ENCODE results near the gene ZDHHC13. TPM values are rescaled to one million over a fixed set of nuclear protein-coding genes. Genes with fewer than 3 reads are reported as not detected.

Gene ZDHHC13
- total RNA-seq, 1 donor from 2014 or later: 5.2 TPM

DNA sequence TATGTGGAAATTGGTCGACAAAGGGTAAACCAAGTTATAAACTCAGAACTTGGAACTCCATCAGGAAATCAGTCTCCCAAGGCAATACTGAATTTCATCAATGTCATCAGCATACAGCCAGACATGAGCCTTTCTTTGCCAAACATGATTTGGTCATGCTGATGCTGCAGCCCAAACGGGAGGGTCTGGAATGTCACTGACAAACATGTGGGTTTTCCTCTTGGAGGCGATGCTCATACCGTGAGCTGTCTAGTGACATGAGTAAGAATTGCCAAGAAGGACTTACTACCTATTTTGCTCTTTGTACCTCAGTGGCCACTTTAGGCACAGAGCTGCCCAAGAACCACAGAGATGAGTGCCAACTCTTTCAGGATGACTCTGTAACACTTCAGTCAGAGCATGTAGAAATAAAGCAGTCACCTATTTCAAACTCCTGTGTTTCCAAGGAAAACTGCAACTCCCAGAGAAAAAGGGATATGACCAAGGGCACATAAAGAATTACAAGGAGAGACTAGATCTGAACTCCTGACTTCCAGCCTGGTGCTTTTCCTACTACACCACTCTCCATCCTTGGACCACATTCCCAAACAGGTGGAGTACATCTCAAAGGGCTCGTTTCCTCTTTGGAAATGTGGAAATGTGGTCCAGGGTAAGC, 32.2 kb upstream of the ZDHHC13 start:
- Histone ChIP-seq H3K4me3 (no peak overlapping the region), H3K4me1 (no peaks in the 10 kb centered on the region), H3K27me3 (no peaks in the 10 kb centered on the region), H3K36me3 (no peaks in the 10 kb centered on the region), H3K27ac (no peak overlapping the region), H3K9me3 (no peaks in the 10 kb centered on the region)
- no peak for DNase-seq (ENCODE audit: low spot score in 2 of 2)
- intact Hi-C loops (cut with DNase I): no loop called here
- TF ChIP-seq, protein P1, sequence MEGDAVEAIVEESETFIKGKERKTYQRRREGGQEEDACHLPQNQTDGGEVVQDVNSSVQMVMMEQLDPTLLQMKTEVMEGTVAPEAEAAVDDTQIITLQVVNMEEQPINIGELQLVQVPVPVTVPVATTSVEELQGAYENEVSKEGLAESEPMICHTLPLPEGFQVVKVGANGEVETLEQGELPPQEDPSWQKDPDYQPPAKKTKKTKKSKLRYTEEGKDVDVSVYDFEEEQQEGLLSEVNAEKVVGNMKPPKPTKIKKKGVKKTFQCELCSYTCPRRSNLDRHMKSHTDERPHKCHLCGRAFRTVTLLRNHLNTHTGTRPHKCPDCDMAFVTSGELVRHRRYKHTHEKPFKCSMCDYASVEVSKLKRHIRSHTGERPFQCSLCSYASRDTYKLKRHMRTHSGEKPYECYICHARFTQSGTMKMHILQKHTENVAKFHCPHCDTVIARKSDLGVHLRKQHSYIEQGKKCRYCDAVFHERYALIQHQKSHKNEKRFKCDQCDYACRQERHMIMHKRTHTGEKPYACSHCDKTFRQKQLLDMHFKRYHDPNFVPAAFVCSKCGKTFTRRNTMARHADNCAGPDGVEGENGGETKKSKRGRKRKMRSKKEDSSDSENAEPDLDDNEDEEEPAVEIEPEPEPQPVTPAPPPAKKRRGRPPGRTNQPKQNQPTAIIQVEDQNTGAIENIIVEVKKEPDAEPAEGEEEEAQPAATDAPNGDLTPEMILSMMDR (IDR thresholded peaks at IDR 0.05): no peak

DNA sequence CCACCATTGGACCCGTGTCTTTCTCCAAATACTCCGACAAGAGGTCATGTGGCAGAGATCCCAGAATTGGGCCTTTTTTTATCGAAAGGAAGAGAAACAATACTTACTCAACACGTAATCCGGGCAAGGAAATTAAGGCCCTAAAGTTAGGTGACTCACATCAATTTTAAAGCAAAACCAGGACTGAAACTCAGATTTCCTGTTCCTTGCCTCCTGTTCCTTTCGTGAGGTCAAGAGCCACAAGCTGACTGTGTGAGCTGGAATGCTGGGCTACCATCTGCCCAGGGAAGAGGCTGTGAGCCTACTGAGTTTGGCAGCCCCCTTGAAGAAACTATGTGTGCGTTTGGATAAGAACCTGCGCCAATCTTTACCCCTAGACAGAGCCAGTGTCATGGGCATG, 29.3 kb upstream of the ZDHHC13 start:
- H3K36me3 ChIP-seq: no peaks in the 10 kb centered on the region
- no peak overlapping the region for H3K4me3 ChIP-seq
- H3K27ac ChIP-seq: no peak overlapping the region
- no peaks in the 10 kb centered on the region for H3K9me3 ChIP-seq
- H3K4me1 ChIP-seq: no peaks in the 10 kb centered on the region
- TF ChIP-seq, protein P1 (IDR thresholded peaks at IDR 0.05): no peak
- DNase-seq (ENCODE audit: low spot score in 2 of 2): no peak
- intact Hi-C loops (cut with DNase I): no loop called here
- no peaks in the 10 kb centered on the region for H3K27me3 ChIP-seq

DNA sequence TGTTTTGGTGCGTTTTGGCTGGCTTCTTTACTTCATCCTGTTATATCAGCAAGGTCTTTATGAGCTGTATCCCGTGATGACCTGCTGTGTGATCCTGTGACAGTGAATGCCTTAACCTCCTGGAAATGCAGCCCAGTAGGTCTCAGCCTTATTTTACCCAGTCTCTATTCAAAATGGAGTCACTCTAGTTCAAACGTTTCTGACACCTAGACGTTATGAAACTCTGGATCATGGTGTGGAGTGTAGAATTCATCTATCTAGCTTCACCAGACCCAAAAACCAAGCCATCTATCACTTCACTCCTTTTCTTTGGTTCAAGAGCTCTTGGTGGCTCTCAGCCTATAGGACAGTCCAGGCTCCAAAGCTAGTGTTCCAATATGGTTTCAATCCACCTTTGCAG, 28.2 kb upstream of the ZDHHC13 start:
- Histone ChIP-seq H3K9me3 (no peaks in the 10 kb centered on the region), H3K36me3 (no peaks in the 10 kb centered on the region), H3K4me1 (no peaks in the 10 kb centered on the region), H3K27me3 (no peaks in the 10 kb centered on the region), H3K27ac (no peak overlapping the region), H3K4me3 (no peak overlapping the region)
- no peak for DNase-seq (ENCODE audit: low spot score in 2 of 2)
- TF ChIP-seq, protein P1 (IDR thresholded peaks at IDR 0.05): no peak
- intact Hi-C loops (cut with DNase I): no loop called here

DNA sequence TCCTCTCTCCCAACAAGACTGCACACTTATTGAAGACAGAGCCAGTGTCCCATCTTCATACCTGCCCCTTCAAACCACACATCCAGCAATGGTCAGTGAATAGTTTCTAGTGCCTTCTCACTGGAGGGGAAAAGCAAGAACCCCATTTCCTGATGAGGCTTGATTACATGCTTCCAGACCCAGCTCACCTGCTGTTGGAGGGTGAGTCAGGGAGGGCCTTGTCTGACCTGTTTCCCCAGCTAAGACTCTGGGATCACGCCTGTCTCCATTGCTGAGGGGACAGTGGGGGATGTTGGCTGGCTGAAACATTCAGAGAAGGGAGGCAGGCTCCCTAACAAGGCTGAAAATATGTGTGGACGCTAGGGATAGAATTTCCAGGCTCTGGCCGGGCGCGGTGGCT, 27.5 kb upstream of the ZDHHC13 start:
- no peaks in the 10 kb centered on the region for H3K36me3 ChIP-seq

DNA sequence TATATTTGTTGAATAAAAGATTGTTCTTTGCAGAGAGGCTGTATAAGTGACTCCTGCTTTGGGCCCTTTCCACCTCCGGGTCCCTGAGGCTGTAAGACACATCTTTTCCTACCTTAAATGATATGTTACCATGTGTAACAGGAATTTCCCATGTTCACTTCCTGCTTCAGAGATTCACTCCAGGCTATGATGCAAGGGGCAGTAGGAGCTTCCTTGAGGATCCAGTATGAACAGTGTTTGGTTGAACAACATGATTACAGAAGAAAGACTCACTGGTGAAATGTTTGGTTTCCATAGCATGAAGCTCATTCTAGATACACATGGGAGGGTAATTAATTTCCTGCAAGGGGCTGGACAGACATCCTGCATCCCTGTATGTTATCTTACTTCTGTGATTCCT, 25.6 kb upstream of the ZDHHC13 start:
- H3K4me1 ChIP-seq: no peaks in the 10 kb centered on the region
- intact Hi-C loops (cut with DNase I): no loop called here
- H3K27ac ChIP-seq: no peak overlapping the region
- H3K9me3 ChIP-seq: no peaks in the 10 kb centered on the region
- H3K36me3 ChIP-seq: no peaks in the 10 kb centered on the region
- H3K27me3 ChIP-seq: no peaks in the 10 kb centered on the region
- DNase-seq (ENCODE audit: low spot score in 2 of 2): no peak
- TF ChIP-seq, protein P1 (IDR thresholded peaks at IDR 0.05): no peak
- H3K4me3 ChIP-seq: no peak overlapping the region

More for the DNA sequence above, 27.5 kb upstream of the ZDHHC13 start:
- TF ChIP-seq, protein P1 (IDR thresholded peaks at IDR 0.05): no peak
- Histone ChIP-seq H3K27ac (no peak overlapping the region), H3K4me1 (no peaks in the 10 kb centered on the region), H3K27me3 (no peaks in the 10 kb centered on the region), H3K4me3 (no peak overlapping the region), H3K9me3 (no peaks in the 10 kb centered on the region)
- DNase-seq (ENCODE audit: low spot score in 2 of 2): no peak
- intact Hi-C loops (cut with DNase I): no loop called here

DNA sequence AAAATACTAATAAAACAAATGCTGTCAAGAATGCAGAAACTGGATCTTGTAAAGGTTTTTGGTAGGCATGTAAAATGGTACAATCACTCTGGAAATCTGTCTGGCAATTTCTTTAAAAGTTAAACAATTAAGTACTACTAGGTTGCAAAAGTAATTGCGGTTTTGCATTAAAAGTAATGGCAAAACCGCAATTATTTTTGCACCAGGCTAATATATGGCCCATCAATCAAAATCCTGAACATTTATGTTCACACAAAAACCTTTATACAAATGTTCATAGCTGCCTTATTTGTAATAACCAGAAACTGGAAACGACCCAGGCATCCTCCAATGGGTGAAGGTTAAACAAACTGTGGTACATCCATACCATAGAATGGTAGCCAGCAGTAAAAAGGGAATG, 24.6 kb upstream of the ZDHHC13 start:
- H3K4me1 ChIP-seq: no peaks in the 10 kb centered on the region
- H3K36me3 ChIP-seq: no peaks in the 10 kb centered on the region
- no peak for DNase-seq (ENCODE audit: low spot score in 2 of 2)
- H3K27ac ChIP-seq: no peak overlapping the region
- H3K4me3 ChIP-seq: no peak overlapping the region
- intact Hi-C loops (cut with DNase I): no loop called here
- H3K27me3 ChIP-seq: no peaks in the 10 kb centered on the region
- H3K9me3 ChIP-seq: no peaks in the 10 kb centered on the region
- TF ChIP-seq, protein P1 (IDR thresholded peaks at IDR 0.05): no peak
